ENCODE data around the gene CFAP20DC.

DNA sequence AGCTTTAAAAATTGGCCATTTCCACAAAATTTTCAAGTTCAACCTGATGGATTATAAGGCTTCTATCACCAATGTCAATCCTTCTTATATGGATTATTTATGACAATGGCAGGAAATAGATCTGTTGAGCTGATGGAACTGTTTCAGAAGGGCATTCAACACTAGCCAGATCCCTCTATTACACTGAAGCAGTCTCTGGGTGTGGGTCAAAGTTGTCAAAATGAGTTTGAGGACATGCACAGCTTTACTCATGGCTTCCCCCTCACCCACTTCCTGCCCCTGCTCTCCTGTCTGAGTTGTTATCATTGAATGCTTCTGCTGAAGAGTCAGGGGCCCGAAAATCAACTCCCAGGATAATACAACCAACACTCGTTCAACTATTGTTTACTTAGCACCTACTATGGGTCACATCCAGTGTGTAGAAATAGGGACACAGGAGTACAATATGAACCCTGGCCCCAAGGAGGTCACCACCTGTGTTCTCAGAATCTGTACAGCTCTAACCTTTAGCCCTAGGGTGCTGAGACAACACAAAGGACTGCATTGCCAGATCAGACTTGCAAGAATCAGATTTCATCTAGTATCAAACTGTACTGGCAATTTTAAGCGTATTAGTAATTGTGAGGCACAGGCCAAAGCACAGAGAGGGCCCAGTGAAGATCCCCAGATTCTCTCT, 341.6 kb downstream of the CFAP20DC start:
- TF ChIP-seq, protein P1, sequence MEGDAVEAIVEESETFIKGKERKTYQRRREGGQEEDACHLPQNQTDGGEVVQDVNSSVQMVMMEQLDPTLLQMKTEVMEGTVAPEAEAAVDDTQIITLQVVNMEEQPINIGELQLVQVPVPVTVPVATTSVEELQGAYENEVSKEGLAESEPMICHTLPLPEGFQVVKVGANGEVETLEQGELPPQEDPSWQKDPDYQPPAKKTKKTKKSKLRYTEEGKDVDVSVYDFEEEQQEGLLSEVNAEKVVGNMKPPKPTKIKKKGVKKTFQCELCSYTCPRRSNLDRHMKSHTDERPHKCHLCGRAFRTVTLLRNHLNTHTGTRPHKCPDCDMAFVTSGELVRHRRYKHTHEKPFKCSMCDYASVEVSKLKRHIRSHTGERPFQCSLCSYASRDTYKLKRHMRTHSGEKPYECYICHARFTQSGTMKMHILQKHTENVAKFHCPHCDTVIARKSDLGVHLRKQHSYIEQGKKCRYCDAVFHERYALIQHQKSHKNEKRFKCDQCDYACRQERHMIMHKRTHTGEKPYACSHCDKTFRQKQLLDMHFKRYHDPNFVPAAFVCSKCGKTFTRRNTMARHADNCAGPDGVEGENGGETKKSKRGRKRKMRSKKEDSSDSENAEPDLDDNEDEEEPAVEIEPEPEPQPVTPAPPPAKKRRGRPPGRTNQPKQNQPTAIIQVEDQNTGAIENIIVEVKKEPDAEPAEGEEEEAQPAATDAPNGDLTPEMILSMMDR (IDR thresholded peaks at IDR 0.05; ENCODE audit: control extremely low read depth in 1 of 3, insufficient read depth in 1 of 3, low read depth in 1 of 3, low read length in 3 of 3), result no peak
- TF ChIP-seq EZH2 (IDR thresholded peaks at IDR 0.05; ENCODE audit: low read depth, low read length, severe bottlenecking) (no peak), RFX5 (IDR thresholded peaks at IDR 0.05; ENCODE audit: borderline replicate concordance, low read depth, low read length) (no peak), CBX5 (IDR thresholded peaks at IDR 0.05; ENCODE audit: low read depth, low read length) (no peak), POU5F1 (IDR thresholded peaks at IDR 0.05; ENCODE audit: low read depth, low read length) (no peak), TCF12 (IDR thresholded peaks at IDR 0.05; ENCODE audit: low read depth, low read length) (no peak), JUN (IDR thresholded peaks at IDR 0.05; ENCODE audit: low read depth, low read length) (no peak), POLR2A (IDR thresholded peaks at IDR 0.05; ENCODE audit: control extremely low read depth in 1 of 2, low read depth in 2 of 2, low read length in 2 of 2) (no peak), GABPA (IDR thresholded peaks at IDR 0.05; ENCODE audit: borderline replicate concordance, insufficient read depth, low read length) (no peak), SIN3A (conservative IDR thresholded peaks at IDR 0.05 in 1 of 2, IDR thresholded peaks at IDR 0.05 in 1 of 2; ENCODE audit: low read depth in 1 of 2, low read length in 2 of 2) (no peak), JUND (IDR thresholded peaks at IDR 0.05; ENCODE audit: low read length) (no peak), SUZ12 (IDR thresholded peaks at IDR 0.05; ENCODE audit: low read length) (no peak), BCL11A (IDR thresholded peaks at IDR 0.05; ENCODE audit: low read depth in 2 of 2, low read length in 2 of 2) (no peak)
- TF ChIP-seq, protein P2, sequence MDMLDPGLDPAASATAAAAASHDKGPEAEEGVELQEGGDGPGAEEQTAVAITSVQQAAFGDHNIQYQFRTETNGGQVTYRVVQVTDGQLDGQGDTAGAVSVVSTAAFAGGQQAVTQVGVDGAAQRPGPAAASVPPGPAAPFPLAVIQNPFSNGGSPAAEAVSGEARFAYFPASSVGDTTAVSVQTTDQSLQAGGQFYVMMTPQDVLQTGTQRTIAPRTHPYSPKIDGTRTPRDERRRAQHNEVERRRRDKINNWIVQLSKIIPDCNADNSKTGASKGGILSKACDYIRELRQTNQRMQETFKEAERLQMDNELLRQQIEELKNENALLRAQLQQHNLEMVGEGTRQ (IDR thresholded peaks at IDR 0.05; ENCODE audit: low read length), result no peak

All from H1 (cell line).